Body of pancreas (tissue), 4 donors: Measurements from ENCODE around the gene CCDC117. TPM values are rescaled to one million over a fixed set of nuclear protein-coding genes. Genes with fewer than 3 reads are reported as not detected.

ENCODE experiments used
- ATAC-seq: fragments of 150-250 bp; one replicate; pipeline ENCODE4 v1.9.1; 2016
- DNase-seq, 4 donors: peaks; one replicate each; pipeline ENCODE4 v3.0.0-alpha.2; 2019
- H3K27ac ChIP-seq, 4 donors: fragments of 200-600 bp; sonication (generic); 1 replicate in 3 of 4; 2 replicates in 1 of 4; pipeline versions ENCODE4 v1.5.1 to v1.6.1; 2016 to 2019; ENCODE audit warnings: mild to moderate bottlenecking in 1 of 4, mixed read lengths in 1 of 4, moderate library complexity in 1 of 4
- H3K27me3 ChIP-seq, 2 donors: fragments of 200-600 bp; sonication (generic); one replicate each; pipeline ENCODE4 v1.6.0; 2016; ENCODE audit warnings: mild to moderate bottlenecking in 1 of 2
- H3K36me3 ChIP-seq, 2 donors: fragments of 200-600 bp; sonication (generic); replicated peaks in 1 of 2; 2 replicates each; pipeline ENCODE4 v1.5.1; 2016; ENCODE audit warnings: low read depth in 2 of 2; ENCODE audit not compliant: insufficient read depth in 1 of 2
- H3K4me1 ChIP-seq: fragments of 200-600 bp; sonication (generic); one replicate; pipeline ENCODE4 v1.6.0; 2016
- H3K4me3 ChIP-seq, 2 donors: fragments of 200-600 bp; sonication (generic); 1 replicate in 1 of 2; 2 replicates in 1 of 2; pipeline ENCODE4 v1.5.1; 2016 to 2019
- H3K9me3 ChIP-seq, 3 donors: fragments of 200-600 bp; sonication (generic); 1 replicate in 2 of 3; 2 replicates in 1 of 3; pipeline ENCODE4 v1.5.1; 2016
- POLR2A ChIP-seq, 3 donors: fragments of 450-650 bp; IDR thresholded peaks; one replicate each; pipeline ENCODE4 v1.6.1; 2016; ENCODE audit warnings: antibody characterized with exemption in 3 of 3, mild to moderate bottlenecking in 2 of 3
- WGBS, 2 donors: methylation state at CpG; one replicate each; pipeline ENCODE4 v1.1.5; 2017; 5-methylcytosine and 5-hydroxymethylcytosine counted together
- intact Hi-C: fragments of 100-400 bp; cut with DNase I; formaldehyde crosslinking; loops from one replicate; pipeline ENCODE4 v1.15.1; 2023
- total RNA-seq, 2 donors: library from RNA; depleted of rRNA; stranded (reverse); fragments of >200 nt; gene quantifications; one replicate each; pipeline ENCODE4 v1.1.0, GENCODE V29; 2016
- TF ChIP-seq, protein P1 (sequence below), 7 experiments: fragments of 450-650 bp in 4 of 7; fragments of 200-600 bp in 3 of 7; sonication (generic) in 3 of 7; IDR thresholded peaks; one replicate each; pipeline ENCODE4 v1.5.1; 2016 to 2019; ENCODE audit warnings: antibody characterized with exemption in 7 of 7

Gene CCDC117
- total RNA-seq, 2 donors from 2014 or later: 13.8 to 16.3 TPM

DNA sequence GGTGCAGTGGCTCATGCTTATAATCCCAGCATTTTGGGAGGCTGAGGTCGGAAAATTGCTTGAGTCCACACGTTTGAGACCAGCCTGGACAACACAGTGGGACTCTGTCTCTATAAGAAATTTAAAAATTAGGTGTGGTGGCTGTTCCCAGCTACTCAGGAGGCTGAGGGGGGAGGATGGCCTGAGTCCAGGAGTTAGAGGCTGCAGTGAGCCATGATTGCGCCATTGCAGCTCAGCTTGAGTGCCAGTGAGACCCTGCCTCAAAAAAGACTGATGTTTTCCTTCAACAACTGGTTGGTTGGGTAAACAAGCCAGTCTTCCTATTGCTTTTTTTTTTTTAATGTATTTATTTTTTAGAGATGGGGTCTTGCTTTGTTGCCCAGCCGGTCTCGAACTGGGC is 18.6 kb downstream of the CCDC117 start:
- WGBS, 2 donors: 69 to 81% methylated on average over 5 of the region's 5 CpGs
- no peak overlapping the region for H3K4me3 ChIP-seq
- peaks cover 13 to 17% of the 10 kb centered on the region in 2 donors for H3K36me3 ChIP-seq
- intact Hi-C loops: no loop called here
- peaks cover 47% of the 10 kb centered on the region for H3K4me1 ChIP-seq
- no peaks in the 10 kb centered on the region for H3K9me3 ChIP-seq
- DNase-seq: no peak
- H3K27ac ChIP-seq: peak overlapping the region in 3 of 4 donors; percentile 64 to 100 (median 70)
- no peaks in the 10 kb centered on the region for H3K27me3 ChIP-seq
- ATAC-seq: no peak
- no peak for TF ChIP-seq POLR2A (IDR thresholded peaks at IDR 0.05)
- TF ChIP-seq, protein P1, sequence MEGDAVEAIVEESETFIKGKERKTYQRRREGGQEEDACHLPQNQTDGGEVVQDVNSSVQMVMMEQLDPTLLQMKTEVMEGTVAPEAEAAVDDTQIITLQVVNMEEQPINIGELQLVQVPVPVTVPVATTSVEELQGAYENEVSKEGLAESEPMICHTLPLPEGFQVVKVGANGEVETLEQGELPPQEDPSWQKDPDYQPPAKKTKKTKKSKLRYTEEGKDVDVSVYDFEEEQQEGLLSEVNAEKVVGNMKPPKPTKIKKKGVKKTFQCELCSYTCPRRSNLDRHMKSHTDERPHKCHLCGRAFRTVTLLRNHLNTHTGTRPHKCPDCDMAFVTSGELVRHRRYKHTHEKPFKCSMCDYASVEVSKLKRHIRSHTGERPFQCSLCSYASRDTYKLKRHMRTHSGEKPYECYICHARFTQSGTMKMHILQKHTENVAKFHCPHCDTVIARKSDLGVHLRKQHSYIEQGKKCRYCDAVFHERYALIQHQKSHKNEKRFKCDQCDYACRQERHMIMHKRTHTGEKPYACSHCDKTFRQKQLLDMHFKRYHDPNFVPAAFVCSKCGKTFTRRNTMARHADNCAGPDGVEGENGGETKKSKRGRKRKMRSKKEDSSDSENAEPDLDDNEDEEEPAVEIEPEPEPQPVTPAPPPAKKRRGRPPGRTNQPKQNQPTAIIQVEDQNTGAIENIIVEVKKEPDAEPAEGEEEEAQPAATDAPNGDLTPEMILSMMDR (IDR thresholded peaks at IDR 0.05): no peak

DNA sequence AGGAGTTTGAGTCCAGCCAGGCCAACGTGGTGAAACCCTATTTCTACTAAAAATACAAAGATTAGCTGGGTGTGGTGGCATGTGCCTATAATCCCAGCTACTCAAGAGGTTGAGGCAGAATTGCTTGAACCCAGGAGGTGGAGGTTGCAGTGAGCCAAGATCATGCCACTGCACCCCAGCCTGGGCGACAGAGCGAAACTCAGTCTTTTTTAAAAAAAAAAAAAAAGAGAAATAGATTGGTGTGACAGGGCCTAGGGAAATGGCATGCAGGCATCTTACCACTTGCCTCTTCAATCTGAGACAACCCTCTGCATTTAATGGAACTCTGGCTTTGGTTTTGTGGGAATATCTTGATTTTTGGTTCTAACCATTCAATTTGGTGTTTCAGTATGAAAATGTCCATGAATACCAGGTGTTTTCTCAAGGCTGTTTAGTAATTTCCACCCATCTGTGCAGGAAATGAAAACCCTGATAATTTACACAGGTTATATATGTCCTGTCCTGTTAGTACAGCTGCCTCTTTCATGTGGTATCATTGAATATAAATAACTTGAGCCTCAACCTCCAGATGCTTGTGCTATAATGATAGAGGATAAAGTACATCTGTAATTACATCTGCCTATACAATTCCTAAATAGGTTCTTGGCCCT is 19.5 kb downstream of the CCDC117 start:
- peak overlapping the region; percentile 39 to 100 (median 67) for H3K27ac ChIP-seq
- peaks cover 55% of the 10 kb centered on the region for H3K4me1 ChIP-seq
- peak; percentile 5 for ATAC-seq
- H3K9me3 ChIP-seq: no peaks in the 10 kb centered on the region
- H3K4me3 ChIP-seq: no peak overlapping the region
- intact Hi-C loops: no loop called here
- no peak for DNase-seq
- H3K27me3 ChIP-seq: no peaks in the 10 kb centered on the region
- H3K36me3 ChIP-seq: peaks cover 18 to 23% of the 10 kb centered on the region in 2 donors
- 26 to 41% methylated on average over 3 of the region's 3 CpGs for WGBS, 2 donors
- TF ChIP-seq POLR2A (IDR thresholded peaks at IDR 0.05): no peak
- TF ChIP-seq, protein P1 (IDR thresholded peaks at IDR 0.05): no peak

DNA sequence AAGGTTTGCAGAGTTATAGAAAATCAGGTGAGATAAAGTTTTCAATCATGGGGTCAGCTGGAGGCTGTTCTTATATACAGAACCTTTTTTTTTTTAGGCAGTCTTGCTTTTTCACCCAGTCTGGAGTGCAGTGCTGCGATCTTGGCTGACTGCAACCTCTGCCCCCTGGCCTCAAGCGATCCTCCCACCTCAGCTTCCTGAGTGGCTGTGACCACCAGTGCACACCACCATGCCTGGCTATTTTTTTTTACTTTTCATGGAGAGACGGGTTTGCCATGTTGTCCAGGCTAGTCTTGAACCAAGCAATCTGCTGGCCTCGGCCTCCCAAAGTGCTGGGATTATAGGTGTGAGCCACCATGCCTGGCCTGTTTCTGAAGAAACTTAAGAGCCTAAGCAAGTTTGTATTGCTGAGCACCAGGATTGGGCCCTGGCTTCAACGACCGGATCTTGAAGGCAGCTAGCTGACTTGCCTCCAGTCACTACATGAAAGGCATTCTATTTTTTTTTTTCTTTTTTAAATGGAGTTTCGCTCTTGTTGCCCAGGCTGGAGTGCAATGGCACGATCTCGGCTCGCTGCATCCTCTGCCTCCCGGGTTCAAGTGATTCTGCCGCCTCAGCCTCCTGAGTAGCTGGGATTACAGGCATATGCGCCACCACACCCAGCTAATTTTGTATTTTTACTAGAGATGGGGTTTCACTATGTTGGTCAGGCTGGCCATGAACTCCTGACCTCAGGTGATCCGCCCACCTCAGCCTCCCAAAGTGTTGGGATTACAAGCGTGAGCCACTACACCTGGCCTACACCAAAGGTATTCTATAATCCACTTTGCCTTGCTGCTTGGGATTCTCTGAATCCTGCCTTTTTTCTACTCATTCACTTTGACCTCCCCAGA is 20.2 kb downstream of the CCDC117 start:
- no peaks in the 10 kb centered on the region for H3K9me3 ChIP-seq
- peaks cover 18 to 30% of the 10 kb centered on the region in 2 donors for H3K36me3 ChIP-seq
- ATAC-seq: peak; percentile 43
- peak; percentile 56 to 63 (median 60) for DNase-seq
- WGBS, 2 donors: 28 to 37% methylated on average over 15 of the region's 15 CpGs
- intact Hi-C loops: no loop called here
- H3K27ac ChIP-seq: peak overlapping the region; percentile 58 to 100 (median 67)
- H3K4me1 ChIP-seq: peaks cover 55% of the 10 kb centered on the region
- no peak overlapping the region for H3K4me3 ChIP-seq
- H3K27me3 ChIP-seq: no peaks in the 10 kb centered on the region
- TF ChIP-seq POLR2A (IDR thresholded peaks at IDR 0.05): peak in 2 of 3 donors; percentile 59 to 65
- TF ChIP-seq, protein P1 (IDR thresholded peaks at IDR 0.05): no peak

DNA sequence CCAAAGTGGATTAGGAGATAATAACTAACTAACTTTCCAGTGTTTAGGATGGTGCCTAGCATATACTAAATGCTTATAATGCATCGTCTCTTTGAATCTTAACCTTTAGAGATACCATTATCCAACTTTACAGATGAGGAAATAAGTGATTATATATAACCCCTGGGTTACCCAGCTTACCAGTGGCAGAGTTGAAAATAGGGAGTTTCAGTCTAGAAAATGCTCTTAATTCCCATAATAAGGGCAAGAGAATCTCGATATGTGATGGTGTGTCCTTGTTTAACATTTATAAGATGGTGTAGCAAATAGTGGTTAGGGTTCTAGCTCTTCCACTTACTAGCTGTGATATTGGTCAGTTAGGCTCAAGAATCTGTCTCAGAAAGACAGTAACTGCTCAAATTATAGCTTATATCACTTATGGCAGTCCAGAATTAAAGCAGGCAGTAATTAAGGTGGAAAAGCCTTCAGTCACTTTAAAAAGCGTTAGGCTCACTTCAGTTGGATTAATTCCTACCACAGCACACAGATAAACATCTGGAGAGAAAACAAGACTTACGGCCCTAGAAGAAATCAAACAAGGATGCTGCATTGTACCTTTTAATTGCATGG is 21.6 kb downstream of the CCDC117 start:
- peaks cover 55% of the 10 kb centered on the region for H3K4me1 ChIP-seq

More for the DNA sequence above, 21.6 kb downstream of the CCDC117 start:
- Histone ChIP-seq H3K27ac (peak overlapping the region; percentile 30 to 100 (median 70)), H3K4me3 (no peak overlapping the region), H3K36me3 (peaks cover 16 to 32% of the 10 kb centered on the region in 2 donors), H3K27me3 (no peaks in the 10 kb centered on the region), H3K9me3 (no peaks in the 10 kb centered on the region)
- no peak for ATAC-seq
- DNase-seq: no peak
- TF ChIP-seq POLR2A (IDR thresholded peaks at IDR 0.05): peak in 1 of 3 donors; percentile 37
- TF ChIP-seq, protein P1 (IDR thresholded peaks at IDR 0.05): no peak
- intact Hi-C loops: no loop called here
- WGBS, 2 donors: 28 to 36% methylated on average over 4 of the region's 4 CpGs
